RKO (cell line): ENCODE measurements around the gene FZR1.

Experiments
- DNase-seq: peaks from one replicate; pipeline ENCODE4 v3.0.0-alpha.2; 2016; ENCODE audit warnings: low spot score

FZR1 gene

GRCh38 chr19:3505598-3506383, at the start of gene FZR1:
TSS of gene FZR1 (plus strand) at chr19:3506311. CDS start at chr19:3522990, 16,679 bp downstream.
- peak; percentile 97 for DNase-seq

GRCh38 chr19:3456925-3457527, 49.1 kb upstream of the FZR1 start:
- no peak for DNase-seq

GRCh38 chr19:3457528-3458228, 48.4 kb upstream of the FZR1 start:
- DNase-seq = no peak

DNA sequence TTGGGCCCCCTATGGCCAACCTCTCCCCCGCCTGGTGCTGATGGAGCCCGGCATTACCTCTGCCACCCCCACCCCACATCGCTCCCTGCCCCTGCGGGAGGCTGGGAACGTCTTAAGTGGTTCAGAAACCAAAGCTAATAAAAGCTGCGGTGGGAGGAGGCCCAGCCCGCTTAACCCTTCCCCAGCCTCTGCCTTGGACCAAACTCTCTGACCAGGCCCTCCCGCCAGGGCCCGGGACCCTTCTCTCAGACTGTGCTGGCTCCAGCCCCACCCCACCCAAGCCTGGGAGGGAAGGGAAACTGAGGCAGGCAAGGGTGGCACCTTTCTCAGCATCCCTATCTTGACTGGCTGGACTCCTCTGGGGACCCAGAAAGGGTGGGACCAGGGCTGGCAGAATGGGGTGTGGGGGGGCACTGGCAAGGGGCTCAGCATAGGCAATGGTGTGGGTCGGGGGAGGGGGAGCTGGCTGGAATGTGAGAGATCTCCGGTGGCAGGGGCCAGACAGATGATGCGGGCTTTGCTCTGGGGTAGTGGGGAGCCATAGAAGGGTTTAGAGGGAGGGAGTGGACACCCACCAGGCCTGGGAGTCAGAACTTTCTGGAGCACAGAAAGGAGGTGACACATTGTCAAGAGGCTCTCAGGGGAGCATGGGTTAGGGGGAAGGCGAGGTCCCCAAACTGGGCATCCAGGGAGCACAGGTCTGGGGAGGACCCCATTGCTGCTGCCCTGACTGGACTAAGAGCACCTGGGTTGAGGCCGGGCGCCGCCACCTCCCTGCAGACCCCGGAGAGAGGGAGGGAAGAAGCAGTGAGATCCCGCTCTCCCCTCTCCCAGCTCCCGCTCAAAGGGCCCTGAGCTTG, 47.7 kb upstream of the FZR1 start:
- DNase-seq = no peak

GRCh38 chr19:3459089-3459881, 46.8 kb upstream of the FZR1 start:
- no peak for DNase-seq

DNA sequence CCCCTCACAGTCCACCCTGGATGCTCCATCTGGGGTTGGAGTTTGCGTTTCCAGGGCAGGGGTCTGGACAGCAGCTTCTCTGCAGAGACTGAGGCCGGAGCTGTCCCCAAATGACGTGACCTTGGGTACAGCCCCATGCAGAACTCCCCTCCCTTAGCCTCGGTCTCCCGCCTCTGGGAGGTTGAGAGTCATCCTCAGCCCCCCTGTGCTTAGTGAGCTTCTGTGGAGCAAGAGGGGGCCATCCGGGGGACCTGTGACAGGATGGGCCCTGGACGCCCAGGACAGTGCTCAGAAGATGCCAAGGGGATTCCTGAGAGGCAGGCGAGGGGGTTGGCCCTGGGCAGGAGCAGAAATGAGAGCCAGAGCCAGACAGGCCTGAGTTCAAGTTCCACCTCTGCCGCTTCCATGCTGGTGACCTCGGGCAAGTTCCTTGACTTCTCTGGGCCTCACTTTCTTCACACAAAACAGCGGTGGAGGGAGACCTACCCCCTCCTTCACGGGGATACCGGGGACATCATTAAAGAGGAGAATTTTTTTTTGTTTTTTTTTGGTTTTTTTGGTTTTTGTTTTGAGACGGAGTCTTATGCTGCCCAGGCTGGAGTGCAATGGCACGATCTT, 46.0 kb upstream of the FZR1 start:
- DNase-seq = no peak

- DNase-seq = no peak
Measured at GRCh38 chr19:3462991-3463713, 43.0 kb upstream of the FZR1 start.

DNA sequence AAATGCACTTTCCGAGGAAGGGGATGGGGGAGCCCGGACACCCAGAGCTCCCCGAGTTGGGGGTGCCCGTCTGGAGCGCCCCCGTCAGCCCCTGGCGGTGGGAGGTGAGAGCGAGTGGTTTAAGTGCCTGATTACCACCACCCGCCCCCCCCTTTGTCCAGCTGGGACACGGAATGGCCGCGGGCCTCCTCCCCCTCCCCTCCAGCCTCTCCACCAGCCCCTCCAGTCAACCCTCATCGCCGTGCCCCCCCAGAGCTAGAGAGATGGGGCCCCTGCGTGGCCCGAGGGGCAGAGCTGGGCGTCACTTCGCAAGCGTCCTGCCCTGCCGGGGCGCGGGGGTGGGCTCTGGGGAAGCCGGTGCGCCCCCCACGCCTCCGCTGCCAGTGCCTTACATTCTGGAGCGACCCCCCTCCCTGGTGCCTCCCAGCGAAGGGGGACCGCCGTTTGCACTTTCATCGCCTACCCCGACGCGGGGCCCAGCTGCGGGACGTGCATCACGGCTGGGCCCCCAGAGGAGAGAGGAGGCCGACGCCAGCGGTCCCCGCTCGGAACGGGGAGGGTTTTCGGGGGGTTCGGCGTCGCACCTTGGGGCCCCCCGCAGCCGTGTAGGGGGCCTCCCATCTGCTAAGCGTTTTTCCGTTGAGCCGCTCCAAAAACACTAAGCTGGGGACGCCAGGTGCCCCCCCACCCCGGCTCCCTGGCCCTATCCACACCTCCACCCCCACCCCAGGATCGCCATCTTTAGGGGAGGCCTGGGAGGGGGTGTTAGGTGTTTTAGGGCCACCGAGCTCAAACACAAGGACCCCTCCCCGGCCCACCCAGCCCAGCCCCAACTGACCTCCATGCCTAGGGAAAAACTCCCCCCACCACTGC, 42.2 kb upstream of the FZR1 start:
- no peak for DNase-seq

DNA sequence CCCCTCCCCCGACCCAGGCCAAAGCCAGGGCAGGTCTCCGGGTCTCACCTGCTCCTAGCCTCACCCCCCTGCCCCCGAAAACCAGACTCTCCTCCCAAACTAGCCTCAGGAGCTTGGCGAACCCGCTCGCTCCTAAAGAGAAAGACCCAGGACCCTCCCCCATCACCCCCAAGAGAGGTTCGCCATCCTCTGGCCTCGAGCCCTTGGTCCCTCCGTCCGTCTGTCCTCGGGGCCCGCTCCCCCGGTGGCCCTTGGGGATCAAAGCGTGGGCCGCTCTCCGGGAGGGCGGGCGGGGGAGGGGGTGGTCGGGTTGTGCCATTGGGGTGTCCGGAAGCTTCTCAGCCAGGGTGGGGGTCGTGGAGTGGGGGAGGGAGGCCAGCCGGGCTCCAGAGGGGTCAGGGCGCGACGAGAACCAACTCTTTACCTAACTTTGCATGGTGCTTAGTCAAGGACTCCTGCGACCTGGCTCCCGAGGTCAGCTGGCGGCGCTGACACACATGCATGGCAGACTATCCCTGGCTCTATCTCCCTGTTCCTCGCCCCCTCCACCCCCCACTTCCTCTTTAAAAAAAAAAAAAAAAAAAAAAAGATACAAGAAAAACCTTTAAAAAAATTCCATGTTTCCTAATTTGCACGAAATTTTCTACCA, 41.4 kb upstream of the FZR1 start:
- no peak for DNase-seq

GRCh38 chr19:3465552-3465951, 40.6 kb upstream of the FZR1 start:
- DNase-seq = no peak

DNA sequence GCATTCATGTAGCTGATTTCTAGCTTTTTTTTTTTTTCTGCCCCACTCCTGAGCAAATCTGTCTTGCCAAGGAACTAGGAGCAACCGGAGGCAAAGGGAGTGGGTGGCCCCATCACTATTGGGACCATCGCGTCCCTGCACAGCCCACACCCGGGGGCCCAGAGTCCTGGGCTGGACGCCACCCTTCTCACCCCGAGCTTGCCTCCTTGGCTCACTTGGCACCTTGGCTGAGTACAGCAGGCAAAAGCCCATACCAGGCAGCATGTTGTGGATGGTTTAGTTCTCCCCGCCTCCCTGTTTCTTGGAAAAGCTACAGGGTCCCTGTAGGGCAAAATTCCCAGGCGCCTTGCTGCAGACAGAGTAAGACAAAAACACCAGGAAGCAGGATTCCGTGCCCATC, 39.5 kb upstream of the FZR1 start:
- no peak for DNase-seq

GRCh38 chr19:3467437-3468198, 38.5 kb upstream of the FZR1 start:
- DNase-seq = no peak

GRCh38 chr19:3468211-3468610, 37.9 kb upstream of the FZR1 start:
- DNase-seq = no peak

DNA sequence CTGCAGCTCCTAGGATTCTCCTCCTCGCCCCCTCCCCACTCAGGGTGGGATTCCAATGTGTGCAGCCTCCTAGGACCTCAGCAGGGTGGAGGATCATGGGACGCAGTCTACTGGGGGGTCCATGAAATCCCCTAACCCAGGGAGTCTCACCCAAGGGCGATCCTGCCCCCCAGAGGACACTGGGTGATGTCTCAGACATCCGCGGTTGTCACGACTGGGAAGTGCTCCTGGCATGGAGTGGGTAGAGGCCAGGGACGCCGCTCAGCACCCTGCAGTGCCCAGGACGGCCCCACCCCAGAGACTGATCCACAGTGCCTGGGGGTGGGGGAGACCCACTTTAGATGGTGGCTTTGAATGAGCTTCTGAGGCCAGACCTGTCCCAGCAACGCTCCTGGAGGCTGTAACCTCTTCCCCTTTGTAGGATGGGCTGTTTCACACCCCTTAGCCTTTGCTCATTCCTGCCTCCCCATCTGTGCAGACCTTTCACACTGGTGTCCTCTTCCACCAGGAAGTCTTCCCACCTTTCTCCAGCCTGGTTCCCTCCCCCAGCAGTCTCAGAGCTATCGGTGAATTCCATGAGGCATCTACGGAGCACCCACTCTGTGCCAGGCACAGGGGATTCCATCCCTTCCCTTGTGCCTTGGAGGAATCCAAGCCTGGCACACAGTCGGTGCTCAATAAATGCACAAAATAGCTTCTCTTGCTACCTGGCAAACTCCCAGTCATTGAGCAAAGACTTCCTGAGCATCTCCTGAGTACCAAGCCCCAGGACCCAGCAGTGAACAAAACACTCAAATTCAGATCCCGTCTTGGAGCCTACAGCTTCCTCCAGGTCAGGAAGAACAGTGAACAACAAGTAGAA, 36.2 kb upstream of the FZR1 start:
- DNase-seq = no peak

DNA sequence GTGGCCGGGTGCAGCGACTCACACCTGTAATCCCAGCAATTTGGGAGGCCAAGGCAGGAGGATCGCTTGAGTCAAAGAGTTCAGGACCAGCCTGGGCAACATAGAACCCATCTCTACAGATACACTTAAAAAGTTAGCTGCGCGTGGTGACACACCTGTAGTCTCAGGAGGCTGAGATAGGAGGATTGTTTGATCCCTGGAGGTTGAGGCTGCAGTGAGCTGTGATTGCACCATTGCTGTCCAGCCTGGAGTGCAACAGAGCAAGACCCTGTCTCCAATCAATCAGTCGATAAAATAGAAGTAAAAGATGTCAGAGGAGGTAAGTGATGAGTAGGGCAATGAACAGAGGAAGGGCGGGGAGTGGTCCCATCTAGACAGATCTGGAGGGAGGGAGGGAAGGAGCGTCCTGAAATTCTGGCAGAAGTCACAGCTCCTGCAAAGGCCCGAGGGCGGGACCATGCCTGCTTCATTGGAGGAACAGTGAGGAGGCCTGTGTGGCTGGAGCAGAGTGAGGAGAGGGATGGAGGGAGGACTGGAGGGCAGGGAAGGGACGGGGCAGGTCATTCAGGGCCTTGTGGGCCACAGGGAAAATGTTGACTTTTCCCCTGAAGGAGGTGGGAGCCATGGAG, 35.5 kb upstream of the FZR1 start:
- no peak for DNase-seq

DNA sequence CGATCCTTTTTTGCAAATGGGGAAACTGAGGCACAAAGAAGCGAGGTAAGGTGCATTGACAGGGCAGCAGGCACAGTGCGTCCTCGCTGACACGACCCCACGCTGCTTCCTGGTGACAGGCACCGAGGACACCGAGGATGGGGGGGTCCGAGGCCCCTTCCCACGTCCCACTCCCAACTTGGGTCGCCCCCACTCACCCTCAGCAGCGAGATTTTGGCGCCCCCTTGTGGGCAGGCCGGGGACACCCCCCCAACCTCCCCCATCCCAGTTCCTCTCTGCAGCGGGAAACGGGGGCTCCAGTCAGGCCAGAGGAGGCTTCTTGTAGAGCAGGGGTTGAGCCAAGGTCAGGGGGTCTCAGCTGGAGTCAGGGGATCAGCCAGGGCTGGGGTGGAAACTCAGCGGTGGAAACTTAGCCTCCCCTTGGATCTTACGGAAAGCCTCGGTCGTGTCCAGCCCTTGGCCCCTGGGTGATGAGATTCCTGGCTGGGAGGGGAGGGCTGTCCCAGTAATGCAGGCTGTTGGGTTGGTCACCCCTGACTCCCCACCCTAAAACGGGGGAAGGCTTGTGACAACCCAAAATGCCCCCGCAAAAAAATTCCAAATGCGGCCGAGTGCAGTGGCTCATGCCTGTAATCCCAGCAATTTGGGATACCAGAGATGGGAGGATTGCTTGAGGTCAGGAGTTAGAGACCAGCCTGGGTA, 34.0 kb upstream of the FZR1 start:
- no peak for DNase-seq
